Panc1 (cell line): Measurements from ENCODE around the gene INPP5F. TPM values are rescaled to one million over a fixed set of nuclear protein-coding genes. Genes with fewer than 3 reads are reported as not detected.

ENCODE experiments used
- ATAC-seq: fragments of 200-7000 bp; cut with Tn5 transposase; 2 replicates; pipeline ENCODE4 v1.9.1; 2020; ENCODE audit warnings: mild to moderate bottlenecking, moderate library complexity
- BruUV-seq: library from RNA; stranded (reverse); fragments of 400-500 nt; replicated peaks from 2 replicates; lab custom pipeline; 2021; lab: Mats Ljungman, UMichigan
- CTCF ChIA-PET: fragments of 300-600 bp; sonication (Branson Sonifier 250); formaldehyde crosslinking; loops from one replicate; lab custom pipeline; 2022; ENCODE audit warnings: antibody characterized with exemption; lab: Charles Lee
- POLR2A ChIA-PET: fragments of 300-600 bp; sonication (Branson Sonifier 250); formaldehyde crosslinking; loops from one replicate; lab custom pipeline; 2022; ENCODE audit warnings: antibody characterized with exemption; lab: Charles Lee
- DNase-seq: peaks from one replicate; pipeline ENCODE4 v3.0.0-alpha.2; 2010; ENCODE audit warnings: low read depth, low spot score
- H3K27ac ChIP-seq: 2 replicates; pipeline ENCODE4 v1.5.1; 2011; ENCODE audit warnings: mild to moderate bottlenecking, low read length, inconsistent platforms
- H3K27me3 ChIP-seq: fragments of 200-500 bp; sonication (Bioruptor generic); 2 replicates; pipeline ENCODE4 v1.6.0; 2014; ENCODE audit warnings: low read length, inconsistent platforms; ENCODE audit not compliant: control insufficient read depth, insufficient read depth
- H3K36me3 ChIP-seq: fragments of 200-500 bp; sonication (Bioruptor generic); 2 replicates; pipeline ENCODE4 v1.5.1; 2014; ENCODE audit warnings: inconsistent platforms, mild to moderate bottlenecking, low read length, moderate library complexity; ENCODE audit not compliant: control insufficient read depth, insufficient read depth
- H3K4me1 ChIP-seq: 2 replicates; pipeline ENCODE4 v1.5.1; 2011; ENCODE audit warnings: inconsistent platforms, mild to moderate bottlenecking, low read length, moderate library complexity; ENCODE audit not compliant: control insufficient read depth, insufficient read depth
- H3K4me3 ChIP-seq, 2 experiments: 2 replicates each; pipeline ENCODE4 v1.5.1; 2011 to 2012; ENCODE audit warnings: low read depth in 2 of 2, low read length in 2 of 2, mild to moderate bottlenecking in 2 of 2, inconsistent platforms in 1 of 2, moderate library complexity in 1 of 2
- H3K9me3 ChIP-seq: fragments of 200-500 bp; sonication (Bioruptor generic); 2 replicates; pipeline ENCODE4 v1.5.1; 2014; ENCODE audit warnings: low read depth, mild to moderate bottlenecking, inconsistent platforms, low read length, moderate library complexity; ENCODE audit not compliant: control insufficient read depth, insufficient read depth
- CTCF ChIP-seq: fragments of 450-650 bp; IDR thresholded peaks from 2 replicates; pipeline ENCODE4 v1.5.1; 2017; ENCODE audit warnings: mild to moderate bottlenecking
- POLR2AphosphoS5 ChIP-seq: IDR thresholded peaks from 2 replicates; pipeline ENCODE4 v1.6.1; 2012; ENCODE audit warnings: mild to moderate bottlenecking, low read depth, low read length, moderate library complexity
- REST ChIP-seq, 2 experiments: IDR thresholded peaks; 2 replicates each; pipeline ENCODE4 v1.6.1; 2011 to 2012; ENCODE audit warnings: low read depth in 2 of 2, control low read depth in 1 of 2, low read length in 1 of 2, mild to moderate bottlenecking in 1 of 2, moderate library complexity in 1 of 2; ENCODE audit not compliant: insufficient read depth in 1 of 2
- SIN3A ChIP-seq: IDR thresholded peaks from 2 replicates; pipeline ENCODE4 v1.6.1; 2012; ENCODE audit warnings: low read depth, mild to moderate bottlenecking, low read length, moderate library complexity, borderline replicate concordance; ENCODE audit not compliant: insufficient read depth
- TCF7L2 ChIP-seq: IDR thresholded peaks from 2 replicates; pipeline ENCODE4 v1.6.1; 2011; ENCODE audit warnings: mild to moderate bottlenecking, low read depth, low read length, inconsistent platforms
- in situ Hi-C: cut with HindIII; loops from 2 replicates; pipeline ENCODE4 v1.10.0; 2016; ENCODE audit warnings: low sequenced_read_pairs, low pct_unique_long_range_greater_than_20kb
- intact Hi-C: fragments of 100-400 bp; cut with micrococcal nuclease; formaldehyde crosslinking; loops from one replicate; pipeline ENCODE4 v1.10.0; 2022; ENCODE audit not compliant: unreplicated experiment
- total RNA-seq: library from RNA; stranded (reverse); gene quantifications from one replicate; pipeline ENCODE4 v1.2.1, GENCODE V29; 2021; ENCODE audit not compliant: unreplicated experiment

Gene INPP5F
- total RNA-seq, 1 experiment from 2014 or later = 26.7 TPM

GRCh38 chr10:119862524-119862923 lies 136.7 kb downstream of the INPP5F start:
- H3K27ac ChIP-seq = no peak overlapping the region
- peaks cover 19% of the 10 kb centered on the region for H3K4me1 ChIP-seq
- BruUV-seq = no TSS peak
- H3K9me3 ChIP-seq = no peaks in the 10 kb centered on the region
- H3K4me3 ChIP-seq = no peak overlapping the region
- CTCF ChIA-PET = no interaction called here
- no peaks in the 10 kb centered on the region for H3K27me3 ChIP-seq
- peaks cover 6% of the 10 kb centered on the region for H3K36me3 ChIP-seq
- in situ Hi-C loops (no loop called here), intact Hi-C loops (loop anchor here (5.0 kb wide), 1 partner anchor 175 kb away; no protein-coding TSS in a partner anchor)
- POLR2A ChIA-PET = no interaction called here
- DNase-seq = no peak
- ATAC-seq = no peak
- TF ChIP-seq REST (IDR thresholded peaks at IDR 0.05; ENCODE audit: insufficient read depth in 1 of 2, low read depth in 2 of 2, low read length in 1 of 2) (no peak), POLR2AphosphoS5 (no peak), CTCF (no peak), SIN3A (no peak), TCF7L2 (no peak)

GRCh38 chr10:119863951-119864565 lies 138.2 kb downstream of the INPP5F start:
- in situ Hi-C loops = no loop called here
- H3K36me3 ChIP-seq = no peaks in the 10 kb centered on the region
- no peaks in the 10 kb centered on the region for H3K27me3 ChIP-seq
- ChIA-PET POLR2A (no interaction called here), CTCF (no interaction called here)
- H3K4me1 ChIP-seq = peaks cover 32% of the 10 kb centered on the region
- intact Hi-C loops = loop anchor here (5.0 kb wide), 1 partner anchor 177 kb away; no protein-coding TSS in a partner anchor
- DNase-seq = no peak
- no peaks in the 10 kb centered on the region for H3K9me3 ChIP-seq
- H3K27ac ChIP-seq = no peak overlapping the region
- H3K4me3 ChIP-seq = no peak overlapping the region
- BruUV-seq = TSS peak; percentile 18
- no peak for ATAC-seq
- TF ChIP-seq TCF7L2 = no peak
- no peak for TF ChIP-seq CTCF
- no peak for TF ChIP-seq POLR2AphosphoS5
- TF ChIP-seq REST (IDR thresholded peaks at IDR 0.05; ENCODE audit: insufficient read depth in 1 of 2, low read depth in 2 of 2, low read length in 1 of 2) = no peak
- no peak for TF ChIP-seq SIN3A
